Heart left ventricle (tissue), 16 donors: ENCODE data around the gene TOGARAM2. TPM values are rescaled to one million over a fixed set of nuclear protein-coding genes. Genes with fewer than 3 reads are reported as not detected.

ENCODE experiments used
- ATAC-seq, 4 donors: fragments of 200-7000 bp; cut with Tn5 transposase; one replicate each; pipeline ENCODE4 v1.9.1; 2020 to 2022; ENCODE audit warnings: moderate library complexity in 4 of 4, mild to moderate bottlenecking in 3 of 4, moderate number of reproducible peaks in 1 of 4
- DNase-seq, 5 donors: peaks; one replicate each; pipeline ENCODE4 v3.0.0-alpha.2; 2020
- H3K27ac ChIP-seq, 12 donors: fragments of 200-600 bp; sonication (generic) in 4 of 12; one replicate each; pipeline versions ENCODE4 v1.5.0 to v1.8.0; 2016 to 2022; ENCODE audit warnings: mild to moderate bottlenecking in 2 of 12
- H3K27me3 ChIP-seq, 9 donors: fragments of 200-600 bp; sonication (generic) in 2 of 9; one replicate each; pipeline versions ENCODE4 v1.5.1 to v1.8.0; 2016 to 2022; ENCODE audit warnings: mild to moderate bottlenecking in 3 of 9
- H3K36me3 ChIP-seq, 9 donors: fragments of 200-600 bp; sonication (generic) in 2 of 9; one replicate each; pipeline versions ENCODE4 v1.5.0 to v1.8.0; 2018 to 2022; ENCODE audit warnings: mild to moderate bottlenecking in 2 of 9
- H3K4me1 ChIP-seq, 12 donors: fragments of 200-600 bp; sonication (generic) in 4 of 12; one replicate each; pipeline versions ENCODE4 v1.5.0 to v1.8.0; 2016 to 2022; ENCODE audit warnings: mild to moderate bottlenecking in 3 of 12
- H3K4me3 ChIP-seq, 12 donors: fragments of 200-600 bp; sonication (generic) in 4 of 12; one replicate each; pipeline versions ENCODE4 v1.5.0 to v1.8.0; 2017 to 2022; ENCODE audit warnings: mild to moderate bottlenecking in 9 of 12, moderate library complexity in 4 of 12
- H3K9me3 ChIP-seq, 12 donors: fragments of 200-600 bp; sonication (generic) in 4 of 12; one replicate each; pipeline versions ENCODE4 v1.5.0 to v1.8.0; 2016 to 2022; ENCODE audit warnings: mild to moderate bottlenecking in 1 of 12
- POLR2A ChIP-seq, 2 donors: fragments of 450-650 bp; IDR thresholded peaks; one replicate each; pipeline ENCODE4 v1.6.1; 2017; ENCODE audit warnings: antibody characterized with exemption in 2 of 2, mild to moderate bottlenecking in 2 of 2, moderate library complexity in 2 of 2
- WGBS, 4 donors: extraction: QIAGEN DNeasy Blood & Tissue Kit in 2 of 4; methylation state at CpG; one replicate each; pipeline versions ENCODE4 v1.1.5 to v1.1.7; 2013 to 2018; 5-methylcytosine and 5-hydroxymethylcytosine counted together
- intact Hi-C, 10 donors: fragments of 100-400 bp; cut with DNase I; formaldehyde crosslinking; loops; one replicate each; pipeline versions ENCODE4 v1.11.1 to v1.14.2; 2022
- polyA plus RNA-seq, 2 donors: library from polyadenylated mRNA; stranded (reverse); fragments of 200-250 nt; gene quantifications; one replicate each; pipeline ENCODE4 v1.2.3, GENCODE V29; 2013
- total RNA-seq, 9 donors: library from RNA; depleted of rRNA in 2 of 9; stranded (reverse); fragments of >200 nt in 2 of 9; fragmentation: NEBNext Ultra II Directional in 3 of 9; extraction: Animal tissue kit (Norgen Biotek cat#: 25700) in 3 of 9; gene quantifications; one replicate each; pipeline versions ENCODE4 v1.1.0 to v1.2.4, GENCODE V29; 2016 to 2023
- TF ChIP-seq, protein P1 (sequence below), 12 donors: fragments of 200-600 bp; sonication (generic) in 4 of 12; IDR thresholded peaks; one replicate each; pipeline versions ENCODE4 v1.5.0 to v1.8.0; 2018 to 2022; ENCODE audit warnings: antibody characterized with exemption in 12 of 12, mild to moderate bottlenecking in 5 of 12
- donor health status: ischemic (EF 13 %, LVEDD 7.1; RV severe dilation, severe dysfunction).
- donor health status: healthy with polysubstance abuse.
- donor health status: DM: no; HTN: yes; CAD: no.
- donor health status: DM: no; HTN: no; CAD: no.
- donor health status: ischemic (EF 25% LVEDD 6.9; RV normal size, moderate dysfunction).
- donor health status: ischemic (EF 25% LVEDD 5.7; RV mildly dilated, moderate dysfunction).
- donor health status: healthy.
- donor health status: DM: yes; HTN: yes; CAD: no.
- donor health status: ischemic (EF 35%, LVEDD 5.7; RV mildly dilated, moderate dysfunction).
- donor health status: nonischemic (EF 11% LVEDD 7.7; RV severe dilation, severe dysfunction).
- donor health status: DM: yes; HTN: yes; CAD: no.
- donor health status: PGD.
- donor health status: ischemic (EF 29% LVEDD 5.4; RV normal size, mild dysfunction).
- donor health status: nonischemic (EF 23%, LVEDD 6.1; RV moderate dilation, normal function).

Gene TOGARAM2
- total and polyA plus RNA-seq, 11 donors = 0.24 to 23.9 (median 6.2) TPM

DNA sequence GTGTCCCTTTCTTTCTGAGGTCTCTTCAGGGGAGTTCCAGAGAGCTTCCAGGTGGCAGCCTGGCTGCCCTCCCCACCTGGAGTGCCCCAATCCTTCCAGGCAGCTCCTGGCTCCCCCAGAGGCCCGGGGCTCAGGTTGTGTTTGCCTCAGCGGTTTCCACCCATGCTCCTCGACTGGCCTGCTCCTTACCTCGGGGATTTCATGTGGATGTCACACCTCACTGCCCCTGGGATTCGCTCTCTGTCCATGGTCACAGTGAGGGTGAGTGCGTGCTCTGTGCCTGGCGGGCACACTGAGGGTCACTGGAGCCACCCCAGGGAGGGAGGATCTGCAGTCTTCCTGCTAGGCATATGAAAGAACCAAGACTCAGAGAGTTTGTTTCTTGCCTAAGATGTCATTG, 2.1 kb upstream of the TOGARAM2 start:
- intact Hi-C loops = loop anchor here in 2 of 10 donors (5.0 kb wide), 1 partner anchor 33 kb away; no protein-coding TSS in a partner anchor
- no peak for ATAC-seq
- Histone ChIP-seq H3K9me3 (peaks cover 0 to 7% (median 0%) of the 10 kb centered on the region in 12 donors), H3K4me3 (no peak overlapping the region), H3K36me3 (no peaks in the 10 kb centered on the region), H3K4me1 (peaks cover 0 to 39% (median 7%) of the 10 kb centered on the region in 12 donors), H3K27ac (no peak overlapping the region), H3K27me3 (no peaks in the 10 kb centered on the region)
- TF ChIP-seq POLR2A (IDR thresholded peaks at IDR 0.05) = no peak
- 65 to 77% (median 70%) methylated on average over 7 of the region's 7 CpGs for WGBS, 4 donors
- DNase-seq = no peak

DNA sequence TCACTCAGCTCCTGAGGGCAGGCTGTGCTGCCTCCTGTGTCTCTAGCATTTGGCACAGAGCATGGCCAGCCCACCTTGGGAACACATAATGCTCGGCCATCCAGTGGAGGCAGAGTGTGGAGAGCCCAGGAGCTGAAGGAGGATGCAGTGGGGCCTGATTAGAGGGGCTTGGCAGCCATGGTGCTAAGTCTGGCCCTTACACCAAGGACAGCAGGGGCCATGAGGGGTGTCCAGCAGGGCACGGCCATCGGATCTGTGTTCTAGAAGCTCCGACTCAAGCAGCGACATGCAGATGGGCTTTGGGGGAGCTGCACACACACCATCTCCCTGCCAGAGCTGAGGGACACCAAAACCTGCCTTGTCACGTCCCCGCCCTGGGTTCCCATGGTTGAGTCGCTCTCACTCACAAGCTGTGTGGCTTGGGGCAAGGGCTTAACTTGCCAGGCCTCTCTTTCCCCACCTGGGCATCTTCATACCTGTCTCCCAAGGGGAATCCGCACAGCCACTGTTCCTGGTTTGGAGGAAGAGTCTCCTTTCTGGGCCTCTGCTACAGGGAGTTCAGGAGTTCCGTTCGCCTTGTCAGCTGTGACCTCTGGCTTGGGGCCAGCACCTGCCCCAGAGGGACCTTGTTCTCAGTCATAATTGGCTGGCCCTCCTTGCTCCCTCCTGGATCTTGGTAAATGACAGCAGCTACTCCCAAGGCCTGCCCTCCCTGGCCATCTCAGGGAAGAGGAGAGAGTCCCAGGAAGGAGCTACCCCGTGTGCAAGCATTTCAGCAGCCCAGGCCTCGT, 1.3 kb upstream of the TOGARAM2 start:
- no peaks in the 10 kb centered on the region for H3K27me3 ChIP-seq
- peak overlapping the region in 2 of 12 donors; percentile 61 to 82 for H3K27ac ChIP-seq
- H3K9me3 ChIP-seq = no peaks in the 10 kb centered on the region
- intact Hi-C loops = loop anchor here in 3 of 10 donors (2.0 to 5.0 kb wide), 2 partner anchors 31 to 33 kb away; no protein-coding TSS in a partner anchor
- WGBS, 4 donors = 65 to 76% (median 70%) methylated on average over 5 to 13 of the region's 13 CpGs
- TF ChIP-seq POLR2A (IDR thresholded peaks at IDR 0.05) = no peak
- TF ChIP-seq, protein P1, sequence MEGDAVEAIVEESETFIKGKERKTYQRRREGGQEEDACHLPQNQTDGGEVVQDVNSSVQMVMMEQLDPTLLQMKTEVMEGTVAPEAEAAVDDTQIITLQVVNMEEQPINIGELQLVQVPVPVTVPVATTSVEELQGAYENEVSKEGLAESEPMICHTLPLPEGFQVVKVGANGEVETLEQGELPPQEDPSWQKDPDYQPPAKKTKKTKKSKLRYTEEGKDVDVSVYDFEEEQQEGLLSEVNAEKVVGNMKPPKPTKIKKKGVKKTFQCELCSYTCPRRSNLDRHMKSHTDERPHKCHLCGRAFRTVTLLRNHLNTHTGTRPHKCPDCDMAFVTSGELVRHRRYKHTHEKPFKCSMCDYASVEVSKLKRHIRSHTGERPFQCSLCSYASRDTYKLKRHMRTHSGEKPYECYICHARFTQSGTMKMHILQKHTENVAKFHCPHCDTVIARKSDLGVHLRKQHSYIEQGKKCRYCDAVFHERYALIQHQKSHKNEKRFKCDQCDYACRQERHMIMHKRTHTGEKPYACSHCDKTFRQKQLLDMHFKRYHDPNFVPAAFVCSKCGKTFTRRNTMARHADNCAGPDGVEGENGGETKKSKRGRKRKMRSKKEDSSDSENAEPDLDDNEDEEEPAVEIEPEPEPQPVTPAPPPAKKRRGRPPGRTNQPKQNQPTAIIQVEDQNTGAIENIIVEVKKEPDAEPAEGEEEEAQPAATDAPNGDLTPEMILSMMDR (IDR thresholded peaks at IDR 0.05) = no peak
- H3K4me3 ChIP-seq = no peak overlapping the region
- peaks cover 0 to 39% (median 7%) of the 10 kb centered on the region in 12 donors for H3K4me1 ChIP-seq
- DNase-seq (peak in 1 of 5 donors; percentile 60), ATAC-seq (peak in 1 of 4 donors; percentile 17)
- no peaks in the 10 kb centered on the region for H3K36me3 ChIP-seq

DNA sequence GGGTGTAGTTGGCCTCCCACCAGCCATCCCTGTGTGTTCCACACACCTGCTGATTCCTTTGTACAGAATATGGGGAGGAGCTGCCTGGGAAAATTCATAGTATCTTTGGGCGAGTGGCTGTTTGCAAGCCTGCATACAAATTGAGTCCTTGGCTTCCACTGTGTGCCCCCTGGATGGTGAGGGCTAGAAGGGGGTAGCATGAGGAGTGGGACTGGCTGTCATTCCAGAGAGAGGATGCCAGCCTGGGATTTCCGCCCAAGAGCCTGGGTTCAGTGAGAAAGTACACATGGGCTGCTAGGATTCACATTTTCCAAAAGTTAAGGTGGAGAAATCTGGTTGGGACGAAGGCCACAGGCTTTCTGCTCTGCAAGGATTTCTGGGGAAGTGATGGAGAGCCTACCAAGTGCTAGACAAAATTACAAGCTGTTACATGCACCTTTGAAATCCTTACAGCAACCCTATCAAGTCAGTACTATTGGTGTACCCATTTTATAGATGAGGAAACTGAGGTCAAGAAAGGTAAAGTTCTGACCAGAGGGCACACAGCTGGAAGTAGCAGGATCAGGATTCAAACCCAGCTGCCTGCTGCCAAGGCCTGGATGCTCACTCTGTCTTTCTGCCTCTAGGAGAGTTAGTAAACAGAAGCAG, 606 bp upstream of the TOGARAM2 start:
- no peak overlapping the region for H3K4me3 ChIP-seq
- intact Hi-C loops = loop anchor here in 1 of 10 donors (2.0 kb wide), 1 partner anchor 30 kb away; no protein-coding TSS in a partner anchor
- peaks cover 0 to 39% (median 7%) of the 10 kb centered on the region in 12 donors for H3K4me1 ChIP-seq
- TF ChIP-seq, protein P1 (IDR thresholded peaks at IDR 0.05) = no peak
- no peak for TF ChIP-seq POLR2A (IDR thresholded peaks at IDR 0.05)
- no peak for ATAC-seq
- no peaks in the 10 kb centered on the region for H3K27me3 ChIP-seq
- peak overlapping the region in 8 of 12 donors; percentile 14 to 82 (median 60) for H3K27ac ChIP-seq
- no peak for DNase-seq
- no peaks in the 10 kb centered on the region for H3K9me3 ChIP-seq
- 28 to 90% (median 76%) methylated on average over 3 of the region's 3 CpGs for WGBS, 4 donors
- no peaks in the 10 kb centered on the region for H3K36me3 ChIP-seq

DNA sequence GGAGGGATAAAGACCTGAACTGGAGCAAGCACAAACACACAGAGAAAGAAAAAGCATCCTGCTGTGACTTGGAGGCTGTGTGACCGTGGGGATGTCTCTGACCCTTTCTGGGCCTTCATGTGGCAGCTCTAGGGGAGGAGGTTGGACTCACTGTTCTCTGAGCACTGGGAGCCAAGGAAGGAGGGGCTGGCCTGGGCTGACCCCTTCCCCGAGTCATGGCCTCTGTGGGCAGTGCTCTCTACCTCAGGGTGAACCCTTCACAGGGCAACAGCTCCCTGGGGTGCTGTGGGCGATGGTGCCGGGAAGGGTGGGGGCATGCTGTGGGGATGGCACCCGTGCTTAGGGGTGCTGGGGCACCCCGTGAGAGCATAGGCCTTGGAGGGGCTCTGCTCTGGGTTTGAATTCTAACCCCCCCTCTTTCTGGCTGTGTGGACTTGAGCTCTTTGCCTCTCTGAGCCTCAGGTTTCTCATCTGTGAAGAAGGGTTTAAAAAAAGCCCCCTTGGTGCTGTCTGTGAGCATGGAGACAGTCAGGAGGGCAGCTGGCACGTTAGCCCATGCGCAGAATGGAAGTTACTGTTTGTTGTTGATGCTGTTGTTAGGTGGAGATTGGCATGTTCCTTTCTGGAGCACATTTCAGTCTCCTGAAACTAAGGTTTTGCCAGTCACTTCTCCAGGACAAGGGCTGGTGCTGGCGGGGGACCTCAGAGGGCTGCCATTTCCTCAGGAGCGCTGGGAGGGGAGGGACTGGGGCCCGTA, 700 bp downstream of the TOGARAM2 start:
- Histone ChIP-seq H3K27ac (peak overlapping the region in 10 of 12 donors; percentile 14 to 82 (median 60)), H3K4me1 (peaks cover 0 to 34% (median 6%) of the 10 kb centered on the region in 12 donors), H3K9me3 (no peaks in the 10 kb centered on the region), H3K36me3 (no peaks in the 10 kb centered on the region), H3K4me3 (no peak overlapping the region), H3K27me3 (no peaks in the 10 kb centered on the region)
- no peak for DNase-seq
- WGBS, 4 donors = 50 to 79% (median 71%) methylated on average over 8 to 11 of the region's 11 CpGs
- intact Hi-C loops = loop anchor here in 1 of 10 donors (2.0 kb wide), 1 partner anchor 29 kb away; no protein-coding TSS in a partner anchor
- TF ChIP-seq, protein P1 (IDR thresholded peaks at IDR 0.05) = no peak
- no peak for TF ChIP-seq POLR2A (IDR thresholded peaks at IDR 0.05)
- ATAC-seq = peak; percentile 37 to 70 (median 50)
